Neural progenitor cell (in vitro differentiated cells): ENCODE data around the gene COL13A1. TPM values are rescaled to one million over a fixed set of nuclear protein-coding genes. Genes with fewer than 3 reads are reported as not detected.
A peak's percentile ranks its signal among the peaks of the same experiment; 100 is the strongest.

ENCODE experiments used
- DNase-seq: peaks from one replicate; pipeline ENCODE4 v3.0.0-alpha.2; 2016; ENCODE audit warnings: low spot score
- H2AFZ ChIP-seq: fragments of 200-600 bp; sonication (generic); replicated peaks from 2 replicates; pipeline ENCODE4 v1.6.1; 2016; ENCODE audit warnings: antibody characterized with exemption
- H3F3A ChIP-seq: fragments of 200-600 bp; sonication (generic); 2 replicates; pipeline ENCODE4 v1.6.1; 2016; ENCODE audit warnings: antibody characterized with exemption, low read depth
- H3K27ac ChIP-seq: fragments of 200-600 bp; sonication (generic); 2 replicates; pipeline ENCODE4 v1.5.1; 2016; ENCODE audit warnings: mild to moderate bottlenecking
- H3K27me3 ChIP-seq: fragments of 200-600 bp; sonication (generic); 2 replicates; pipeline ENCODE4 v1.6.1; 2016; ENCODE audit warnings: mild to moderate bottlenecking, moderate library complexity
- H3K36me3 ChIP-seq: fragments of 200-600 bp; sonication (generic); 2 replicates; pipeline ENCODE4 v1.5.1; 2016
- H3K4me1 ChIP-seq: fragments of 200-600 bp; sonication (generic); 2 replicates; pipeline ENCODE4 v1.6.1; 2016; ENCODE audit warnings: mixed run types
- H3K4me2 ChIP-seq: fragments of 200-600 bp; sonication (generic); 2 replicates; pipeline ENCODE4 v1.6.1; 2016
- H3K4me3 ChIP-seq: fragments of 200-600 bp; sonication (generic); 2 replicates; pipeline ENCODE4 v1.5.1; 2016
- H3K79me2 ChIP-seq: fragments of 200-600 bp; sonication (generic); 2 replicates; pipeline ENCODE4 v1.6.1; 2016; ENCODE audit warnings: low read depth
- H3K9ac ChIP-seq: fragments of 200-600 bp; sonication (generic); 2 replicates; pipeline ENCODE4 v1.6.1; 2016
- H3K9me3 ChIP-seq: fragments of 200-600 bp; sonication (generic); 2 replicates; pipeline ENCODE4 v1.5.1; 2016; ENCODE audit warnings: low read depth
- H4K20me1 ChIP-seq: fragments of 200-600 bp; sonication (generic); 2 replicates; pipeline ENCODE4 v1.6.1; 2016; ENCODE audit warnings: low read depth
- H3K27ac Mint-ChIP-seq: 3 replicates; pipeline ENCODE4 v1.8.0; 2021; ENCODE audit warnings: mixed read lengths
- H3K27me3 Mint-ChIP-seq: 2 replicates; pipeline ENCODE4 v1.8.0; 2022; ENCODE audit warnings: low read depth, mild to moderate bottlenecking, inconsistent platforms, moderate library complexity, mixed read lengths; ENCODE audit not compliant: insufficient read depth
- H3K36me3 Mint-ChIP-seq: 3 replicates; pipeline ENCODE4 v1.8.0; 2021; ENCODE audit warnings: mixed read lengths
- H3K4me1 Mint-ChIP-seq: 3 replicates; pipeline ENCODE4 v1.8.0; 2021; ENCODE audit warnings: mixed read lengths
- H3K4me3 Mint-ChIP-seq: 3 replicates; pipeline ENCODE4 v1.8.0; 2021; ENCODE audit warnings: mild to moderate bottlenecking, moderate library complexity, mixed read lengths
- H3K9me3 Mint-ChIP-seq: 3 replicates; pipeline ENCODE4 v1.8.0; 2020; ENCODE audit warnings: mixed read lengths
- EZH2 ChIP-seq: fragments of 200-600 bp; sonication (generic); IDR thresholded peaks from 2 replicates; pipeline ENCODE4 v1.6.1; 2017; ENCODE audit warnings: antibody characterized with exemption, mild to moderate bottlenecking, moderate library complexity
- EZH2phosphoT487 ChIP-seq: fragments of 200-600 bp; sonication (generic); IDR thresholded peaks from 2 replicates; pipeline ENCODE4 v1.6.1; 2017; ENCODE audit warnings: antibody characterized with exemption
- total RNA-seq: library from RNA; depleted of rRNA; stranded (reverse); fragments of >200 nt; gene quantifications from 2 replicates; pipeline ENCODE4 v1.2.3, GENCODE V29; 2015; ENCODE audit warnings: low replicate concordance
- TF ChIP-seq, protein P1 (sequence below): fragments of 200-600 bp; sonication (generic); IDR thresholded peaks from 2 replicates; pipeline ENCODE4 v1.5.1; 2017; ENCODE audit warnings: antibody characterized with exemption, mild to moderate bottlenecking

The COL13A1 gene
- total RNA-seq, 1 donor from 2014 or later, result 1.3 TPM

DNA sequence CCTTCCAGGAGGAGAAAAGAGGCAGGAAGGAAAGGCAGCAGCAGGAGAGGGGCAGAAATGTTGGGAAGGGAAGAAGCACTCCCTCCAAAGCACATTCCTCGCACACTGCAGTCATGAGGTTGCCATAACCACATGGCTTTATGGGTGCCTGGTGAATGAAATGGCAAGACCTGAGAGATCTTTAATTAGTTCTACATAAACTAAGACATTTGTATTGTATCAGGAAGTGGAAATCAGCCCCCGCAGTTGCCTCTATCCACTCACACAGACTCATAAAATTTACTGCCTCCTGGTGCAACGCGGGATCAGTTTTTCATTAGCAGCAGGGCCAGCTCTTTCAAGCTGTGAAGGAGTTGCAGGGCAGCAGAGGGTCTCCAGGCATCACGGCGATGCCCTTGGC lies 106.4 kb downstream of the COL13A1 start:
- peaks cover 17% of the 10 kb centered on the region for H3K27me3 Mint-ChIP-seq

DNA sequence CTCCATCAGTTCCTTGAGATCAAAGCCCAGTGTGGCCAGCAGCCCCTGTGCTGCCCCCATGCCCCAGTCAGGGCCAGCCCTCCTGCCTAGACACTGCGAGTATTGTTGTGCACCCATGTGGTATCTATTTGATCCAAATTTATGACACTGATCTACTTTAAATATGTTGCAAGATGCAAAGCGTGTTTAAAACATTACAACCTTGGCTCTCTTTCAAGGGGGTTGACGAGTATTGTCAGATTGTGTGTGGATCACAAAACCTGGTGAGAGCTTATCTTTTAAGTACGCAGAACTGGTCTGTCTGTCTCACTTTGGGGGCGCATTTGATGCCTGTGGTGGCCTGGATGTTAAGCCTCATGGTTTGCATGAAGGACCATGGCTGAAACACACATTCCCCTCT lies 108.9 kb downstream of the COL13A1 start:
- Mint-ChIP-seq H3K27ac (no peak overlapping the region), H3K27me3 (peaks cover 17% of the 10 kb centered on the region), H3K4me1 (peaks cover 33% of the 10 kb centered on the region), H3K4me3 (no peak overlapping the region), H3K9me3 (no peaks in the 10 kb centered on the region), H3K36me3 (no peaks in the 10 kb centered on the region)
- no peaks in the 10 kb centered on the region for H3K9me3 ChIP-seq
- H3K27ac ChIP-seq, result no peak overlapping the region
- H3K4me2 ChIP-seq, result no peak overlapping the region
- H3K27me3 ChIP-seq, result no peaks in the 10 kb centered on the region
- no peaks in the 10 kb centered on the region for H3K36me3 ChIP-seq
- H3K4me1 ChIP-seq, result peaks cover 30% of the 10 kb centered on the region
- no peak overlapping the region for H3K4me3 ChIP-seq
- no peaks in the 10 kb centered on the region for H4K20me1 ChIP-seq
- no peak for DNase-seq
- H2AFZ ChIP-seq, result no peak overlapping the region
- H3F3A ChIP-seq, result peaks cover 3% of the 10 kb centered on the region
- H3K9ac ChIP-seq, result no peak overlapping the region
- TF ChIP-seq, protein P1, sequence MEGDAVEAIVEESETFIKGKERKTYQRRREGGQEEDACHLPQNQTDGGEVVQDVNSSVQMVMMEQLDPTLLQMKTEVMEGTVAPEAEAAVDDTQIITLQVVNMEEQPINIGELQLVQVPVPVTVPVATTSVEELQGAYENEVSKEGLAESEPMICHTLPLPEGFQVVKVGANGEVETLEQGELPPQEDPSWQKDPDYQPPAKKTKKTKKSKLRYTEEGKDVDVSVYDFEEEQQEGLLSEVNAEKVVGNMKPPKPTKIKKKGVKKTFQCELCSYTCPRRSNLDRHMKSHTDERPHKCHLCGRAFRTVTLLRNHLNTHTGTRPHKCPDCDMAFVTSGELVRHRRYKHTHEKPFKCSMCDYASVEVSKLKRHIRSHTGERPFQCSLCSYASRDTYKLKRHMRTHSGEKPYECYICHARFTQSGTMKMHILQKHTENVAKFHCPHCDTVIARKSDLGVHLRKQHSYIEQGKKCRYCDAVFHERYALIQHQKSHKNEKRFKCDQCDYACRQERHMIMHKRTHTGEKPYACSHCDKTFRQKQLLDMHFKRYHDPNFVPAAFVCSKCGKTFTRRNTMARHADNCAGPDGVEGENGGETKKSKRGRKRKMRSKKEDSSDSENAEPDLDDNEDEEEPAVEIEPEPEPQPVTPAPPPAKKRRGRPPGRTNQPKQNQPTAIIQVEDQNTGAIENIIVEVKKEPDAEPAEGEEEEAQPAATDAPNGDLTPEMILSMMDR, result no peak
- TF ChIP-seq EZH2, result no peak
- no peak for TF ChIP-seq EZH2phosphoT487
- no peaks in the 10 kb centered on the region for H3K79me2 ChIP-seq

More for the DNA sequence above, 106.4 kb downstream of the COL13A1 start:
- no peak overlapping the region for H3K27ac ChIP-seq
- no peaks in the 10 kb centered on the region for H4K20me1 ChIP-seq
- TF ChIP-seq EZH2phosphoT487, result no peak
- TF ChIP-seq, protein P1, result no peak
- no peak for TF ChIP-seq EZH2
- no peaks in the 10 kb centered on the region for H3K9me3 ChIP-seq
- H2AFZ ChIP-seq, result no peak overlapping the region
- no peaks in the 10 kb centered on the region for H3K36me3 Mint-ChIP-seq
- H3K36me3 ChIP-seq, result no peaks in the 10 kb centered on the region
- H3K27ac Mint-ChIP-seq, result peak overlapping the region; percentile 21
- H3K27me3 ChIP-seq, result no peaks in the 10 kb centered on the region
- H3K4me3 Mint-ChIP-seq, result no peak overlapping the region
- no peak overlapping the region for H3K9ac ChIP-seq
- H3K79me2 ChIP-seq, result no peaks in the 10 kb centered on the region
- no peak overlapping the region for H3K4me3 ChIP-seq
- DNase-seq, result no peak
- peaks cover under 1% of the 10 kb centered on the region for H3F3A ChIP-seq
- H3K4me1 Mint-ChIP-seq, result peaks cover 18% of the 10 kb centered on the region
- H3K4me1 ChIP-seq, result peaks cover 16% of the 10 kb centered on the region
- no peak overlapping the region for H3K4me2 ChIP-seq
- no peaks in the 10 kb centered on the region for H3K9me3 Mint-ChIP-seq

DNA sequence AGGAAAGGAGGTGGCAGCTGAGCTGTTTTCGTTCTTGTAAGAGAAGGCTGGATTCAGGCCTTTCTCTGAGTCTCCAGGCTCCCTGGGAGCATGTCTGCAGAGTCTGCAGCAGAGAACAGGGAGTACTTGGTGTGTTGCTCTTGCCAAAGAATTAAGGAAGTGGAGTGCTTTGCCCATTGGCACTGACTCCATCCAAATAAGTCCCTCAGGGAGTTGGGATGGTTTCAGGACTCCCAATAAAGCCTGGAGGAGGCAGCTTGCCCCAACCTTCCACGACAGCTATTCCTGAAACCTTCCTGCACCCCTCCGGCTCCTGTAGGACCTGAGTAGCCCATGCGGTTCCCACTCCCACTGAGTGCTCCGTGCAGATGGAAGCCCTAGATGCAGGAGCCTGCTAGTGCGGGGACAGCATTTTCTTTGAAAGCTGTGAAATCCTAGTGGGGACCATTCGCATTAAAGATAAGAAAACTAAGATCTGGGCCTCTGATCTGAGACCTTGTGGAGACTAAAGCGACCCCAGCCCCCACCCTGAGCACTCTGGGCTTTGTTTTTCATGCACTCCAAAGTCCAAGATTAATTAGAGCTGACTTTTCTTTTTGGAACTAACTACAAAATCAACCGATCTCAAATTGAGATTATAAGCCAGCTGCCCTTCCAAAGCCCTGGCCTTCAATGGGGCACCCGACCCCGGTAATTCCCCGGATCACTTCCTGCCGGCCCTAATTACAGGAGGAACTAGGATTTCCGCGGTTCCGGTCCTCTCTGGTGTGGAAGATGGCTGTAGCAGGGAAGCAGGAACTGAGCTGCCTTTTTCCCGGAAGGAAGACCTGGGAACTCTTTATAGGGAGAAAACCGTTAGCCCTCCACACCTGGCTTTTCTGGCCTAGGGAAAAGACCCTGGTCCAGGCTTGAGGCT lies 110.2 kb downstream of the COL13A1 start:
- H3K27ac Mint-ChIP-seq, result no peak overlapping the region
- peaks cover 33% of the 10 kb centered on the region for H3K4me1 Mint-ChIP-seq
- H2AFZ ChIP-seq, result no peak overlapping the region
- no peak overlapping the region for H3K9ac ChIP-seq
- no peak overlapping the region for H3K27ac ChIP-seq
- H3K27me3 ChIP-seq, result no peaks in the 10 kb centered on the region
- H3F3A ChIP-seq, result peaks cover 3% of the 10 kb centered on the region
- no peak overlapping the region for H3K4me3 ChIP-seq
- no peaks in the 10 kb centered on the region for H4K20me1 ChIP-seq
- no peak overlapping the region for H3K4me3 Mint-ChIP-seq
- TF ChIP-seq, protein P1, result no peak
- TF ChIP-seq EZH2phosphoT487 (no peak), EZH2 (no peak)
- peaks cover 13% of the 10 kb centered on the region for H3K27me3 Mint-ChIP-seq
- H3K4me1 ChIP-seq, result peaks cover 30% of the 10 kb centered on the region
- DNase-seq, result no peak
- no peaks in the 10 kb centered on the region for H3K9me3 ChIP-seq
- H3K36me3 Mint-ChIP-seq, result no peaks in the 10 kb centered on the region
- no peaks in the 10 kb centered on the region for H3K79me2 ChIP-seq
- H3K4me2 ChIP-seq, result no peak overlapping the region
- H3K36me3 ChIP-seq, result no peaks in the 10 kb centered on the region
- H3K9me3 Mint-ChIP-seq, result no peaks in the 10 kb centered on the region
